Measurements from ENCODE around the gene HOOK2. TPM values are rescaled to one million over a fixed set of nuclear protein-coding genes. Genes with fewer than 3 reads are reported as not detected.

Gene HOOK2
- total RNA-seq, 1 donor from 2014 or later = 23.2 TPM

- DNase-seq (ENCODE audit: low spot score) = no peak
- no peak for ATAC-seq
These were observed 19.0 kb upstream of the HOOK2 start for GRCh38 chr19:12794196-12794941.

DNA sequence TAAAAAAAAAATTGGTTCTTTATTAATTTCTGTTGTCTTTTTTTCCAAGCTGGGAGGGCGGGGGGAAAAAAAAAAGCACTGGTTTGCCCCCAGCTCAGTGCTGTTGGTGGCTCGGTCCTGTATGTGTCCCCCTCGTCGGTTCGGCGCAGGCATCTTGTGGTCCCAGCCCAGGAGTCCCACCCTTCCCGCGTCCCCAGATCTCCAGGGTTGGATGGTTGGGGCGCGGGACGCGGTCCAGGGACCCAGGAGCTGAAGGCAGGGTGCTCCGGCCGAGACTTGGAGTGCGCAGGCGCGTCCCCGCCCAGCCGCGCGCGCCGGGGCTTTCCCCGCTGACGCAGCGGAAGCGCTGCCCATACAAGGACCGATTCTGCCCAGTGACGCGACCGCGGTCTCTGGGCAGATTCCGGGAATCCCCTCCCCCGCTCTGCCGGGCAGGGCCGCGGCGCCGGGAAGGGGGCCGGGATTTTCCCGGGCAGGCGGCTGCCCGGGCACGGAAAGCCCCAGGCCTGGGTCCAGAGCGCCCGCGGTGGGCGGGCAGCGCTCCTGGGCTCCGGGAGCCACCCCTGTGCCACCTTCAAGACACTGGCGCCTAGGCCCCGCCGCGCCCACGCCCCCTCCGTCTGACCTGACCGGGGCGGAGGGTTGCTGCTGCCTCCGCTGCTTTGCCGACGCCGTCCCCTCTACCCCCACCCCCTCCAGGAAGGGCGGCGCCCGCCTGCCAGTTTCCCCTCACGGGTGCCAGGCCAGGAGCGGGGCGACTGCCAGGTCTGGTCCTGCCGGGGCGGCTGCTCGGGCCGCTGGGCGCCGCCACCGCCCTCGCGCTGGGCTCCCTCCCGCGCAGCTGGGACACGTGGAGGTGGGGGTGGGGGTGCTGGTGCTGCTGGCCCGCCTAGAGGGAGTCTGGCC, 18.2 kb upstream of the HOOK2 start:
- DNase-seq (ENCODE audit: low spot score) = peak; percentile 98
- ATAC-seq = peak; percentile 49

- ATAC-seq (no peak), DNase-seq (ENCODE audit: low spot score) (no peak)
These were observed 17.5 kb upstream of the HOOK2 start for GRCh38 chr19:12792853-12793289.

DNA sequence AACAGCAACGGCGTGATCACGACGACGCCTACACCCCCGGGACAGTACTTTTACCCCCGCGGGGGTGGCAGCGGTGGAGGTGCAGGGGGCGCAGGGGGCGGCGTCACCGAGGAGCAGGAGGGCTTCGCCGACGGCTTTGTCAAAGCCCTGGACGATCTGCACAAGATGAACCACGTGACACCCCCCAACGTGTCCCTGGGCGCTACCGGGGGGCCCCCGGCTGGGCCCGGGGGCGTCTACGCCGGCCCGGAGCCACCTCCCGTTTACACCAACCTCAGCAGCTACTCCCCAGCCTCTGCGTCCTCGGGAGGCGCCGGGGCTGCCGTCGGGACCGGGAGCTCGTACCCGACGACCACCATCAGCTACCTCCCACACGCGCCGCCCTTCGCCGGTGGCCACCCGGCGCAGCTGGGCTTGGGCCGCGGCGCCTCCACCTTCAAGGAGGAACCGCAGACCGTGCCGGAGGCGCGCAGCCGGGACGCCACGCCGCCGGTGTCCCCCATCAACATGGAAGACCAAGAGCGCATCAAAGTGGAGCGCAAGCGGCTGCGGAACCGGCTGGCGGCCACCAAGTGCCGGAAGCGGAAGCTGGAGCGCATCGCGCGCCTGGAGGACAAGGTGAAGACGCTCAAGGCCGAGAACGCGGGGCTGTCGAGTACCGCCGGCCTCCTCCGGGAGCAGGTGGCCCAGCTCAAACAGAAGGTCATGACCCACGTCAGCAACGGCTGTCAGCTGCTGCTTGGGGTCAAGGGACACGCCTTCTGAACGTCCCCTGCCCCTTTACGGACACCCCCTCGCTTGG, 16.9 kb upstream of the HOOK2 start:
- ATAC-seq (peak; percentile 0), DNase-seq (ENCODE audit: low spot score) (peak; percentile 80)

DNA sequence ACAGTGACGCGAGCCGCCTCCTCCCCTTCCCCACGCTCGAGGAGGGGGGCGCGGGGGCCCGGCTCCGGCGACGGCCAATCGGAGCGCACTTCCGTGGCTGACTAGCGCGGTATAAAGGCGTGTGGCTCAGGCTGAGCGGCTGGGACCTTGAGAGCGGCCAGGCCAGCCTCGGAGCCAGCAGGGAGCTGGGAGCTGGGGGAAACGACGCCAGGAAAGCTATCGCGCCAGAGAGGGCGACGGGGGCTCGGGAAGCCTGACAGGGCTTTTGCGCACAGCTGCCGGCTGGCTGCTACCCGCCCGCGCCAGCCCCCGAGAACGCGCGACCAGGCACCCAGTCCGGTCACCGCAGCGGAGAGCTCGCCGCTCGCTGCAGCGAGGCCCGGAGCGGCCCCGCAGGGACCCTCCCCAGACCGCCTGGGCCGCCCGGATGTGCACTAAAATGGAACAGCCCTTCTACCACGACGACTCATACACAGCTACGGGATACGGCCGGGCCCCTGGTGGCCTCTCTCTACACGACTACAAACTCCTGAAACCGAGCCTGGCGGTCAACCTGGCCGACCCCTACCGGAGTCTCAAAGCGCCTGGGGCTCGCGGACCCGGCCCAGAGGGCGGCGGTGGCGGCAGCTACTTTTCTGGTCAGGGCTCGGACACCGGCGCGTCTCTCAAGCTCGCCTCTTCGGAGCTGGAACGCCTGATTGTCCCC, 16.1 kb upstream of the HOOK2 start, which contains the start of gene JUNB:
Gene JUNB (plus strand): TSS at position 142 of the 706 bp plus-strand sequence. CDS start 286 bp downstream, at position 428.
- DNase-seq (ENCODE audit: low spot score) (peak; percentile 99), ATAC-seq (peak; percentile 55)

DNA sequence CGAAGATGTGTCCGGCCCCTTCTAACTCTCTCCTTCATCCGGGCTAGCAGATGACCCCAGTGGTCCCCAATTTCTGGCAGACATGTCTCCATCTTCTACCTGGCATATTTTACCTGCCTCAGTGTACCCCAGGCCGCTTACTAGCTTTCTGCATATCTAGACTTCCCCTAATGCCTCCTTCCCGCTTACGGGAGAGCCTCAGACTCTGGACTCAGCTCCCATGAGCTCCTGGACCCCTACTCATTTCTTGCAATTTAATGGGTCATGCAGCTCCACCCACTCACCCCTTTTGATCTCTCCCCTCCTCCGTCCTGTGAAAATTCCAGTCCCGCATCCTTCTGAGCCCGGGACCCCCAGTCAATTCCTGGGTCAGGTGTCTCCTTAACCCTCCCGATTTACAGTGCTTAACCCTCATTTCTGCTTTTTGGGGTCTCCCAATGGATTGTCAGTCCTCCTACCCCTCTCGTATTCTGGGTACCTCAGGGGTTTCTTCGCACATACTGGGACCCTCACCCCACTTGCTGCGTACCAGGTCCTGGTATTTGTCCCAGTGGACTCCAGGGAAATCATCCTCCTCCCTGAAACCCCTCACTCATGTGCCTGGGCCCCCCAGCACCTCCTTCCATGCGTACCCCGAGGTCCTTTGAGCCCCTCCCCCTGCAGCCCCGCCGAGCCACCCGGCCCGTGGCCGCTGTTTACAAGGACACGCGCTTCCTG, 15.4 kb upstream of the HOOK2 start:
- no peak for ATAC-seq
- DNase-seq (ENCODE audit: low spot score) = no peak

DNA sequence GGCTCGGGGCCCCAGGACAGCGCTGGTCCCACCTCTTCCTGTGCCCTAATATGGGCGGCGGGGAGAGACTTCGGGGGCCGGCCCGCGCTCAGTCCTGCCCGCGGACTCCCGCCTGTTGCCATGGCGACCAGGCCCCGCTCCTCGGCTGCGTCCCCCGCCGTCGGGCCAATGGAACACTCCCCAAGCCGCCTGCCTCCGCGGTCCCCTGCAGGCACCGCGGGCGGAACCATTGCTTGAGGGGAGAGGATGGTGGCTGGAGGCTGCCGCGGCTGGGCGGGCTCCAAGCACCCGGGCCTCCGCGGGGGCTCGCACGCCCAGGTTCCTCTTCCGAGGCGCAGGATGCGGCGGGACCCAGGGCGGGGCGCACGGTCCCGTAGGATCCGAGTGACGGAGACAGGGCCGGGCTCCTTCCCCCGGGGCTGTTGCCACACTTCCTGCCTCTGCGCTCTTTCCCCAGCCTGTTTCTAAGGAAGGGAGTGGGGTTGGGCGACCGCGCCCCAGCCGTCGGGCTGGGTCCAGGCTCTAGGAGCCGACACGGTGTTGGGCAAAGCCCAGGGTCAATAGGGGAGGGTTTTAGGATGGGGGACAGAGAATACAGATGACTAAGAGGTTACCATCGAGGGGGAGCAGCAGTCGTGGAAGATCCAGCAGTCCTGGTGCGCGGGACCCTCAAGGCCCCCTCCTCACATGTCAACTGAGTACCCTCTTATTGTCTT, 14.7 kb upstream of the HOOK2 start:
- ATAC-seq (peak; percentile 50), DNase-seq (ENCODE audit: low spot score) (peak; percentile 97)

DNA sequence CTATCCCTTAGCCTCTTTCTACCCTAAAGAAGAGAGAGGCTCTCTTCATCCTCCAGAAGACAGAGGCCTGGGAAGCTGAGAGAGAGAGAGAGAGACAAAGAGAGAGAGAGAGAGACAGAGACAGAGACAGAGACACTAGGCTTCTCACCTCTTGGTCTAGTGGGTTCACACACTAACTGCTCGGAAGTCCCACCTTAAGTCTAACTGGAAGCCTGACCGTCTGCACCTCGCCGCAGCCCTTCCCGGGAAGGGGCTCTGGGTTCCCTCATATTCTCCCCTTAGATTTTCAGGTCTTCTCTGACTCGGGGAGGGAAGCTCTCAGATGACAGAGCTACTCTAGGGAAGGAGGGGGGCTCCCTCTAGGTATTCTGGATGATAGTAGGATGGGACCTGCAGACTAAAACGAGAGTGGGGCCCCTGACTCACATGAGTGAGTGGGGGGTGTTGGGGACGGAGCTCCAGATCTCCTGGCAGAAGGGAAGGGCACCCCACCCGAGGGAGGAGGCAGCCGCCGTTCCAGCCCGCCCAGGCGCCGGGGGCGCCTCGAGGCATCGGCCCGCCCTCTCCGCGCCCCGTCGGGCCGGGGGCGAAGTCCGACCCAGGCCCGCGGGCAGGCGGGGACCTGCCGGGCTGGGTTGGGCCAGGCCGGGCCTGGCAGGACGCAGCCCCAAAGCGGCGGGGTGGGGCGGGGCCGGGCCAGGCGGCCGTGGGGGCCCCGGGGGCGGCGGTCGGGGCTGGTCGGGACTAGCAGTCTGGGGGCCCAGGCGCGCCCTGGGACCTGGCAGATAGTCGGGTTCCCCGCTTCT, 13.9 kb upstream of the HOOK2 start:
- no peak for DNase-seq (ENCODE audit: low spot score)
- peak; percentile 33 for ATAC-seq

DNA sequence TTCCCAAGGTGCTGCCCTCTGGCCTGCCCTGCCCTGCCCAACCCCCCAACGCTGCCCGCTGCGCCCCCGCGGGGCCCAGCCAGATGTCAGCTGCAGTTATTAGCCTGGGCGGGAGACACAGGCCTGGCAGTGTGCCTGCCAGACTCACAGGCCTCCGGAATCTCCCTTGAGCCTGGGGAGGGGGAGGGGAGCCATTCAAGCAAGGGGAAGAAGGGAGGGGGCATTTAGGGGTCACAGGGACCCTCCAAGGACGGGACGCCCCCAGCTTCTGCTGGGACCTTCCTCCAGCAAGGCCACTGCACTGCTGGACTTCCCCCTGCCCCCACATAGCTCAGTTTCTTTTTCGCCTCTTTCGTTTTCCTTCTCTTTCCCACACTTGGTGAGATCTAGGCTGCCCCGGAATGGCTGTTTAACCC, 13.3 kb upstream of the HOOK2 start:
- ATAC-seq (peak; percentile 1), DNase-seq (ENCODE audit: low spot score) (peak; percentile 85)

- DNase-seq (ENCODE audit: low spot score) = no peak
These were observed 12.8 kb upstream of the HOOK2 start for GRCh38 chr19:12788042-12788681.

DNA sequence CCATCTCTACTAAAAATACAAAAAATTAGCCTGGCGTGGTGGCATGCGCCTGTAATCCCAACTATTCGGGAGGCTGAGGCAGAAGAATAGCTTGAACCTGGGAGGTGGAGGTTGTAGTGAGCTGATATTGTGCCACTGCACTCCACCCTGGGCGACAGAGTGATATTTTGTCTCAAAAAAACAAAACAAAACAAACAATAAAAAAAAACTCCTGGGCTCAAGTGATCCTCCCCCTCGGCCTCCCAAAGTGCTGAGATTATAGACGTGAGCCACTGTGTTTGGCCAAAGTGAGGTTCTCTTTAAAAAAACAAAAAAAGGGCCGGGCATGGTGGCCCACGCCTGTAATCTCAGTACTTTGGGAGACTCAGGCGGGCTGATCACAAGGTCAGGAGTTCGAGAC, 12.1 kb upstream of the HOOK2 start:
- ATAC-seq (no peak), DNase-seq (ENCODE audit: low spot score) (no peak)

More at GRCh38 chr19:12788042-12788681, 12.8 kb upstream of the HOOK2 start:
- no peak for ATAC-seq

- no peak for DNase-seq (ENCODE audit: low spot score)
These were observed 11.6 kb upstream of the HOOK2 start for GRCh38 chr19:12786952-12787351.

GRCh38 chr19:12786141-12786870, 11.0 kb upstream of the HOOK2 start:
- DNase-seq (ENCODE audit: low spot score) (peak; percentile 73), ATAC-seq (no peak)

More at GRCh38 chr19:12786952-12787351, 11.6 kb upstream of the HOOK2 start:
- no peak for ATAC-seq

DNA sequence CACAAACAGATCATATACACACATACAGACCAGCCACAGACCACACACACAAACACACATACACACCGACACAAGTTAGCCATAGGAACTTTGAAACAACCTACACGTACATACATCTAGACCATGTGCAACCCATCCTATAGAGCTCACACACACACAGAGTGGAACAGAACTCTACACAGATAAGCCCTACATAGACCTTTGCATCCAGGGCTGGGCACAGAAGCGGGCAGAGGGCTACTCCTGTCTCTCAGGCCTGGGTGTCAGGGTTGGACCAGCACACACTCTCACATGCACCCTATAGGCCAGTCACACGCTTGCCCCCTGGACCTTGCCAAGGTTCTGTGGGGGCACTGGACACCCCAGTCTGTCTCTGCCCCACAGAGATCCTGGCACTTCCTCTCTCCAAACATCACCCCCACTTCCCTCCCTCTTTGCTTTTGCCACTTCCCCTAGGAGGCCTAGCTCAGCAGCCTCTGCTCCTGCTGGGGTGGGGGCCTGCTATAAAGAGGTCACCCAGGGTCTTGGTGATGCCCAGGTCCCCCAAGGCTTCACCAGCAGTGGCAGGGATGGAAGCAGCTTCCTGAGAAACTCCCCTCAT, 10.2 kb upstream of the HOOK2 start:
- DNase-seq (ENCODE audit: low spot score) = no peak
- no peak for ATAC-seq

DNA sequence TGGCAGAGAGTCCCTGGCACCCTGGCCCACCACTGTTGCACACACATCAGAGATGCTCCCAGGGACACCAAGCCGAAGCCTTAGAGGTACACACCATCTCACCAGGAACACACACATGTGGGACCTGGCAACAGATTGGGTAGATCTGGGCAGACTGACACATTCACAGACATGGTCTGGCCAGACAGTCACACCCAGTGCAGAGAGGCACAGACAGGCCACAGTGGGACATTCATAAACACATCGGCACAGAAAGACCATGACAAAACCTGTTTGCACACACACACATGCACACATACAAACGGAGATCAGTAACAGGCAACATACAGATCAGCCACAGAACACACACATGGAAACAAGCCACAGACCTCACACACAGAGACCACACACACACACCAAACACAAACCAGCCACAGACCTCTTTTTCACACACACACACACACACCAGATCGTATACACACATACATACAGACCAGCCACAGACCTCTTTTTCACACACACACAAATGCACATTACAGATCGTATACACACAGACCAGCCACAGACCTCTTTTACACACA, 9.6 kb upstream of the HOOK2 start:
- DNase-seq (ENCODE audit: low spot score) (no peak), ATAC-seq (no peak)

DNA sequence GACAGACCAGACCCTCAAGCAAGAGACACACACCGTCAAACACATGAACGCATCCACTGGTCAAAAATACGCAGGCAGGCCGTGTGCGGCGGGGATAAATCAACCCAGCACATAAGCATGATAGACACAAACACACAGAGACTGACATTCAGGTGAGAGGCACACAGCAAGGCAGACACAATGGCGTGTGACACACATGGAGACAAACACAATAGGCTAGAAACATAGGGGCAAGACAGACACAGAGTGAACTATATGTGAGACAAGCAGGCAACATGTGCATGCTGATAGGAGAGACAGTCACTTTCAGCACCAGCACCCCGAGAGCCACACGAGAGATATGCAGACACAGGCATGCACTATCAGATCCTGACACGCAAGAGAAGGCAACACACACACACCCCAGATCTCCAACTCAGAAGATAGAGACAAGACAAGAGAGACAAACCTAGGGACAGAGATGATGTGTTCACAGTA, 9.1 kb upstream of the HOOK2 start:
- DNase-seq (ENCODE audit: low spot score) = no peak
- no peak for ATAC-seq
